Fibroblast of pulmonary artery (primary cell): Measurements from ENCODE around the gene STXBP6.

ENCODE experiments used
- DNase-seq: peaks from one replicate; pipeline ENCODE4 v3.0.0-alpha.2; 2010; ENCODE audit warnings: low read depth
- H3K4me3 ChIP-seq: replicated peaks from 2 replicates; pipeline ENCODE4 v1.5.1; 2011; ENCODE audit warnings: low read depth, mild to moderate bottlenecking, control low read depth, low read length, moderate library complexity
- TF ChIP-seq, protein P1 (sequence below): IDR thresholded peaks from 2 replicates; pipeline ENCODE4 v1.5.1; 2011; ENCODE audit warnings: mild to moderate bottlenecking, control low read depth, low read length, inconsistent platforms; ENCODE audit errors: missing control alignments

Gene STXBP6

DNA sequence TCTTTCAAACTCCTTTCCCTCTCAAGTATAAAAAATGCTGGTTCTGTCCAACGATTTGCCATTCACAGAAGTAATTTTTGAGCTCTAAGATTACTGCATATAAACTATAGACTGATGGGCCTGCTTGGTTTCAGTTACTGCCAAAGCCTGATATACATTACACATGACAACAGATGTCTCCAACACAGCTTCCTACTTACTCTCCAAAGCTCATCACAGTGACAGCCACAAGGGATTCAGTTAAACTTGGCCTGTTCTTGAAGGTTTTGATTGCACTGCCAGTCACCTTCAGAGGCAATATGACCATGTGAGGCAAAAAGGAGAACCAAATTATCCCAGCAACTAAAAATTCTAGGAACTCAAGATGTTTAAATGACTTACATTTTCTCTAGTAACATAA is 30.1 kb downstream of the STXBP6 start:
- no peak overlapping the region for H3K4me3 ChIP-seq
- DNase-seq, result no peak
- TF ChIP-seq, protein P1, sequence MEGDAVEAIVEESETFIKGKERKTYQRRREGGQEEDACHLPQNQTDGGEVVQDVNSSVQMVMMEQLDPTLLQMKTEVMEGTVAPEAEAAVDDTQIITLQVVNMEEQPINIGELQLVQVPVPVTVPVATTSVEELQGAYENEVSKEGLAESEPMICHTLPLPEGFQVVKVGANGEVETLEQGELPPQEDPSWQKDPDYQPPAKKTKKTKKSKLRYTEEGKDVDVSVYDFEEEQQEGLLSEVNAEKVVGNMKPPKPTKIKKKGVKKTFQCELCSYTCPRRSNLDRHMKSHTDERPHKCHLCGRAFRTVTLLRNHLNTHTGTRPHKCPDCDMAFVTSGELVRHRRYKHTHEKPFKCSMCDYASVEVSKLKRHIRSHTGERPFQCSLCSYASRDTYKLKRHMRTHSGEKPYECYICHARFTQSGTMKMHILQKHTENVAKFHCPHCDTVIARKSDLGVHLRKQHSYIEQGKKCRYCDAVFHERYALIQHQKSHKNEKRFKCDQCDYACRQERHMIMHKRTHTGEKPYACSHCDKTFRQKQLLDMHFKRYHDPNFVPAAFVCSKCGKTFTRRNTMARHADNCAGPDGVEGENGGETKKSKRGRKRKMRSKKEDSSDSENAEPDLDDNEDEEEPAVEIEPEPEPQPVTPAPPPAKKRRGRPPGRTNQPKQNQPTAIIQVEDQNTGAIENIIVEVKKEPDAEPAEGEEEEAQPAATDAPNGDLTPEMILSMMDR, result no peak

DNA sequence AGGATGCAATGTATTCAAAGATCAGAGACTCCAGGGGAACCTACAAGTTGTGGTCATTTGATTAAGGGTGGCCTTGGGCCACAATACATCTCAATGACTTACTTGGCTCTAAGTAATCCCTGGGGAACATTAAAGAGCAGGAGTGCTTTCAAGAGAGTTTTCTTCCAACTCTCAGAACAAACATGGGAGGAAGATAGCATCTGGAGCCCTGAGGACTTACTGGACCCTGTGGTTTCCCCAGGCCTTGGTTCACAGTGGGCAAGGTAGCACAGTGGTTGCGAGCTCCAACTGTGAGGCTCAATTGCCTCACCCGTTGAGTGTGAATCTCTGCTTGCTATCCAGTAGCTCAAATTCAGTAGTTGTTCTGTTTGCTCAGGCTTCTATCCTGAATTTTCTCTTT is 32.4 kb downstream of the STXBP6 start:
- TF ChIP-seq, protein P1, result no peak
- no peak for DNase-seq
- no peak overlapping the region for H3K4me3 ChIP-seq

DNA sequence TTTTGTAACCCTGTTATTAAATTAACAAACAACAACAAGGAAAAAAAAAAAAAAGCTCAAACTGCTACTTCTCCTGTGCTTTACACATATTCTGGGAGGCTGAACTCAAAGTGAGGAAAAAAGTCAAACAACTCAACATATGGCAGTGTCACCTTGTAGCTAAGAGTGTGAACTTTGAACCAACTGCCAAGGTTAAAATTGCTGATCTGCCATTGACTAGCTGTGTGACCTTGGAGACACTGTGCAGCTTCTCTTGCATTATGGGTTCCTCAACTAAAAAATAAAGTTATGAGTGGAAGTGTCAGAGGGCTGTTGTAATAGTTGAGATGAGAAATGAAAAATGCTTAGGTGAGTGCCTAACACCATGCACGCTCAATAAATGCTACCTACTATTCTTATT is 34.2 kb downstream of the STXBP6 start:
- no peak overlapping the region for H3K4me3 ChIP-seq
- no peak for DNase-seq
- TF ChIP-seq, protein P1, result no peak

DNA sequence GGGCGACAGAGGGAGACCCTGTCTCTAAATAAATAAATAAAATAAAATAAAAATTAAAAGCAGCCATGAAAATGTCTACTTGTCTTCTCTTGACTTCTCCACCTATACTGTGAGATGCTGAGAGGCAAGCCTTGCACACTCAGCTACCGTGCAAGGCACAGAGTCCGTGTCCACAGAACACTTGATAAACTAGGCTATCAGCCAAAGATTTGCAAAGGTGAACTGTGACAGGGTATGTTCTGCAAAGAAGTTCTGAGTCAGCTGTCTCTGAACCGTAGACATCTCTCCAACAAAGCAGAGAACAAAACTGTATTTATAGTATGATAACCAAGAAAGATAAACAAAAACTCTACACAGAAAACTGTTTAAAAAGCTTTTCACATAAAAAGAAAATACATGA is 35.5 kb downstream of the STXBP6 start:
- TF ChIP-seq, protein P1, result no peak
- no peak for DNase-seq

DNA sequence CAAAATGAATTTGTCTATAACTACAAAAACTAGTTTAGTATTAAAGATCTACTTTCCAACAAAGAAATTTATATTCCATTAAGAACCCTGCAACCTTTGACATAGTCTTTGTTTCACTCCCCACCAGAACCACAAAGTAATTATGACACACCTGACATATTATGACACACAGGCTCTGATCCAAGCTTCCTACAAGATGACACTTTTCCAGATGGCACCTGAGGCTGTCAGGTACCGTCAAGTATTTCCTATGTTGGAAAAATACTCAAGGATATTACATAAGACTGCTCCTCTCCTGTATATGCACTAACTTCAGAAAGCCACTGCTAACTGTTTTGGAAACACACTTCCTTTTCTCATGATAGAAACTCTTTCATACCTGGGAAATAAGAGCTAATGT is 38.9 kb downstream of the STXBP6 start:
- TF ChIP-seq, protein P1, result no peak
- DNase-seq, result no peak
- no peak overlapping the region for H3K4me3 ChIP-seq

More for the DNA sequence above, 35.5 kb downstream of the STXBP6 start:
- no peak overlapping the region for H3K4me3 ChIP-seq

DNA sequence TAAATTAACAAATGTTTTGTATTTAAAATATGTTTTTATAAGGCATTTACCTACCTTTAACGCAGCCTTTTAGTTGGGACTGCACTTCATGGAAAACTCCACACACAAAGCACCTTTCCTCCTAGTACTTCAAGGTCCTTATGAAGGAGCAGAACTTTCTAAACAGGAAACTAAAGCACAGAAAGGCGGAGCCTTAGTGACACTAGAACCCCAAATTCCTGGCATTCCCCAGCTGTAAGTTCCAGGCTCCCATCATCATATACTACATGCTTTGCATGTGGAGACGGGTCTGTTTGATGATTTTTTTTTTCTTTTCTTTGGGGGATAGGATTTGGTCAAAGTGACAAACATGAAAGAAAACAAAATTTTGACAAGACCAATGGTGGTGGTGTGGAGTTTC is 39.5 kb downstream of the STXBP6 start:
- no peak for DNase-seq
- no peak overlapping the region for H3K4me3 ChIP-seq
- TF ChIP-seq, protein P1, result no peak

DNA sequence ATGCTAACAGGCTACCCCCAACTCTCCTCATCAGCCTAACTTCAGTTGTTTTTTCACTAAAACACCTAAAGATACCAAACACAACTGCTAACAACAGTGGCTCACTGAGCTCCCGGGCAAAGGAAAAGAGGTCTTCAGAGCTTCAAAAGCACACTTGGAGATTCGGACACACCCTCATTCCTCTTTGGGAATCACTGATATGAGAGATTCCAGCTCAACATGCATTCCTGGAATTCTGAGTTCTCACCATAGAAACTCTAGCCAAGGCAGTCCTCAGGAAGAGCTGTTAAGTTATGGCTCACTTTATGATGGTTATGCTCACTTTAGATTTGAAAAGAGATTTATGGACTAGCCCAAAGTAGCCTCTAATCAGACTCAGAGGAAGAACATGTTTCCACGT is 40.1 kb downstream of the STXBP6 start:
- DNase-seq, result peak; percentile 55
- no peak overlapping the region for H3K4me3 ChIP-seq
- TF ChIP-seq, protein P1, result no peak
